Effector memory CD4-positive, alpha-beta T cell (primary cell): ENCODE data around the gene ALMS1.

Experiments used
- DNase-seq, 3 donors: peaks; one replicate each; pipeline ENCODE4 v3.0.0-alpha.2; 2020
- H3K27ac ChIP-seq: 2 replicates; pipeline ENCODE4 v1.7.0; 2013; ENCODE audit warnings: mild to moderate bottlenecking, low read length, moderate library complexity; ENCODE audit not compliant: insufficient read depth, poor library complexity, severe bottlenecking
- H3K27me3 ChIP-seq: replicated peaks from 2 replicates; pipeline ENCODE4 v1.7.0; 2013; ENCODE audit warnings: mild to moderate bottlenecking, low read length; ENCODE audit not compliant: insufficient read depth, control insufficient read depth, poor library complexity, severe bottlenecking
- H3K36me3 ChIP-seq: 2 replicates; pipeline ENCODE4 v1.7.0; 2013; ENCODE audit warnings: mild to moderate bottlenecking, low read length, moderate library complexity; ENCODE audit not compliant: control insufficient read depth, insufficient read depth
- H3K4me1 ChIP-seq: 2 replicates; pipeline ENCODE4 v1.7.0; 2013; ENCODE audit warnings: low read length, mild to moderate bottlenecking; ENCODE audit not compliant: control insufficient read depth, insufficient read depth, poor library complexity, severe bottlenecking
- H3K4me3 ChIP-seq: 2 replicates; pipeline ENCODE4 v1.7.0; 2013; ENCODE audit warnings: low read length, low read depth, mild to moderate bottlenecking; ENCODE audit not compliant: insufficient read depth, poor library complexity, severe bottlenecking
- H3K9me3 ChIP-seq: 2 replicates; pipeline ENCODE4 v1.7.0; 2013; ENCODE audit warnings: mild to moderate bottlenecking, low read length, moderate library complexity; ENCODE audit not compliant: control insufficient read depth

The ALMS1 gene

DNA sequence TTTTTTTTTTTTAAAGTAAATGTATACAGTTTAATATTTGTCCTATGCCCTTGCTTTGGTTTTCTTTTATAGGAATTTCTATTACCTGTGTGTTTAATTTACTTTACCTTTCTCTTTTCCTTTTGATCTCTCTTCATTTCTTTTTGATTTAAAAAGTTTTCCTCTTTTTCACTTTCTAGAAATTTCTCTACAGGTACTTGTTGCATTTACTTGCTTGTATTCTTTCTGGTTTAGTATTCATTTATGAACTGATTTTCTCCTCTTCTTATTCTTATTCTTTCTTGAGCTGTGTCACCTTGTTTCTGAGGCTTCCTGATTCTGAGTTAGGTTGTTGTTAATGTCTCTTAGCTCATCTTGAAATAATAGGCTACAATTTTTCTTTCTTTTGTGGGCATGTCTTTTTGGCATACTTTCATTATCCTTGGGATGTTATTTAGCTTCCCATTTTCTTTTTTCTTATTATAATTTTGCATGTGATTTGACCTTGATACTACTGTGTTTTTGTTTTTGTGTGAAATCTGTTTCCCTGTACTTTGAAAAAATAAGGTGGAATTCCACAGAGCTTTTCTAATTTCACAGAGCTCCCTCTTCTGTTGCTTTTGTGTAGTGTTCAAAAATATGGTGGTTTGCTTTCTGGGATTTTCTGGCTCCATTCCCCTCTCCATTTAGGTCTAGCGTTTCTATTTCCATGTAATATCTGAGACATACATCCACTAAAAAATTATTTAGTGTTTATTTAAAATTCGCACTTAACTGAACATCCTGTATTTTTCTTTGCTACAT is 25.5 kb upstream of the ALMS1 start:
- DNase-seq = no peak
- H3K9me3 ChIP-seq = no peaks in the 10 kb centered on the region

GRCh38 chr2:73366060-73366459 is 19.6 kb upstream of the ALMS1 start:
- Histone ChIP-seq H3K27ac (no peak overlapping the region), H3K4me3 (no peak overlapping the region), H3K4me1 (no peaks in the 10 kb centered on the region), H3K36me3 (no peaks in the 10 kb centered on the region), H3K27me3 (no peaks in the 10 kb centered on the region), H3K9me3 (no peaks in the 10 kb centered on the region)
- DNase-seq = no peak

More for the DNA sequence above, 25.5 kb upstream of the ALMS1 start:
- Histone ChIP-seq H3K36me3 (no peaks in the 10 kb centered on the region), H3K27me3 (no peaks in the 10 kb centered on the region), H3K4me1 (no peaks in the 10 kb centered on the region), H3K27ac (no peak overlapping the region), H3K4me3 (no peak overlapping the region)

DNA sequence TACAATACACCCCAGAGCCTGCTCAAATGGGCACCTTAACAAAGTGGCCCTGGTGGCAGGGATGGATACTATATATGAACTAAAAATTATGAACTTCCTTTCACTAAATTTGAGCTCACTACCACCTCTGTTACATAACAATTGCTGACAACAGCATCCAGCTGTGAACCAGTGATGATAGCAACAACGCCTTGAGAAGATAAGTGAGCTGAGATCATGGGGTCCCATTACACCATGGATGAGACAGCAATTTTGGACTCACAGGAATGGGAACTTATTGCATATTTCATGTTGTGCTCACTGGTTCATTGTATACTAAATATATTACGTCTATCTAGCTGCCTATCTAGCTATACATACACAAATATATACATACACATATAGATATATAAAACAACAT is 16.9 kb upstream of the ALMS1 start:
- Histone ChIP-seq H3K36me3 (no peaks in the 10 kb centered on the region), H3K4me1 (no peaks in the 10 kb centered on the region), H3K4me3 (no peak overlapping the region), H3K27ac (no peak overlapping the region), H3K27me3 (no peaks in the 10 kb centered on the region), H3K9me3 (no peaks in the 10 kb centered on the region)
- DNase-seq = no peak

- Histone ChIP-seq H3K36me3 (no peaks in the 10 kb centered on the region), H3K27me3 (no peaks in the 10 kb centered on the region), H3K27ac (no peak overlapping the region), H3K4me3 (no peak overlapping the region), H3K9me3 (no peaks in the 10 kb centered on the region), H3K4me1 (no peaks in the 10 kb centered on the region)
- DNase-seq = no peak
These were observed 15.3 kb upstream of the ALMS1 start for GRCh38 chr2:73370348-73370747.

DNA sequence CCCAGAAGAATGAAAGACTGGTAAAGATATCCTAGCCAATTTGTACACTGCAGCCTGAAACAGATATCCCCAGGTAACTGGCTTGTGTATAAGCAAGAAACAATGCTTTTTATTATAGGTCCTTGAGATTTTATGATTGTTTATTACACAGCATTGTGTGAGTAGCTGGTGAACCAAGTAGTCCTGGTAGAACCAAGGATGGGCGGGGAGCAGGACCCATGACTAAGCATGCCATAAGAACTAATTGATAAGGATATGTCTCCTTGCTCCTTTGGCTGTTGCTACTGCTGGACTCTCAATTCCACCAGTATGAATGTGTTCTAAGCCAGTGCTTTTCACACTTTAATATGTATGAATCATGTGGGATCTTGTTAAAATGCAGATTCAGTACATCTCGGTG is 12.3 kb upstream of the ALMS1 start:
- Histone ChIP-seq H3K27ac (no peak overlapping the region), H3K9me3 (no peaks in the 10 kb centered on the region), H3K4me3 (no peak overlapping the region), H3K27me3 (no peaks in the 10 kb centered on the region), H3K36me3 (no peaks in the 10 kb centered on the region), H3K4me1 (no peaks in the 10 kb centered on the region)
- DNase-seq = no peak

DNA sequence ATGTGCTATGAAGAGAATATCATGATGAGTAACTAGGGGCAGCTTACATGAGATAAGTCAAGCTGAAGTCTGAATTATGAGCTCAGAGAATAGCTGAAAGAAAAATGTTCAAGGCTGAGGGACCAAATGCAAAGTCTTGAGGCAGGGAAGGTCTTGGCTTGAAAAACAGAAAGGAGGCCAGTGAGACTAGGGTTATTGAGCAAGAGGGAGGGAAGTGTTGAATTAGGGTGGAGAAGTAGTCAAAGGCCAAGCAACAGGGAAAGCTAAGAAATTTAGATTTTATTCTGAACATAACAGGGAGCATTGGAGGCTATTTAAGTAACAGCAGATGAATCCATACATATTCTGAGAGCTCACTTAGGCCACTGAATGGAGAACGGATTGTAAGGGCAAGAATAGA is 11.4 kb upstream of the ALMS1 start:
- Histone ChIP-seq H3K27me3 (no peaks in the 10 kb centered on the region), H3K27ac (no peak overlapping the region), H3K4me3 (no peak overlapping the region), H3K36me3 (no peaks in the 10 kb centered on the region), H3K9me3 (no peaks in the 10 kb centered on the region), H3K4me1 (no peaks in the 10 kb centered on the region)
- DNase-seq = no peak

- no peaks in the 10 kb centered on the region for H3K27me3 ChIP-seq
- H3K9me3 ChIP-seq = no peaks in the 10 kb centered on the region
- H3K27ac ChIP-seq = no peak overlapping the region
These were observed 9.0 kb upstream of the ALMS1 start for GRCh38 chr2:73376681-73377080.

GRCh38 chr2:73383036-73383435 is 2.6 kb upstream of the ALMS1 start:
- H3K27ac ChIP-seq = no peak overlapping the region
- no peaks in the 10 kb centered on the region for H3K9me3 ChIP-seq
- H3K36me3 ChIP-seq = no peaks in the 10 kb centered on the region
- H3K27me3 ChIP-seq = no peaks in the 10 kb centered on the region
- peaks cover 12% of the 10 kb centered on the region for H3K4me1 ChIP-seq
- H3K4me3 ChIP-seq = no peak overlapping the region
- no peak for DNase-seq

More at GRCh38 chr2:73376681-73377080, 9.0 kb upstream of the ALMS1 start:
- H3K4me3 ChIP-seq = no peak overlapping the region
- no peaks in the 10 kb centered on the region for H3K4me1 ChIP-seq
- DNase-seq = no peak
- no peaks in the 10 kb centered on the region for H3K36me3 ChIP-seq

DNA sequence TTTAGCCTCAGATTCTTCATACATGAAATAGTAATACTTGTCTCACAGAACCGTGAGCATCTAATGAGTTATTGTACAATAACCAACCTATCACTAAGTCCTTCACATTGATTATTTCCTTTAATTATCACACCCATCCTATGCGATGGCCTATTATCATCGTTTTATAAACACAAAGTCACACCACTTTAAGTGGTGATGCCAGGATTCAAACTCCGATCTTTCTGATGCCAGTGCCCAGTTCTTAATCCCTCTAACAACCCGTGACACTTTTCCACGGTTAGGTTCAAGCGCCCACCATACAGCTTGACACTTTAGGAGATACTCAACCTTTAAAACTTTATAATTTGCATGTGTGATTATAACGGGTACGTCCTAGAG is 523 bp upstream of the ALMS1 start:
- peak overlapping the region; percentile 79 for H3K27ac ChIP-seq
- no peak for DNase-seq
- peak overlapping the region; percentile 30 for H3K4me3 ChIP-seq
- H3K27me3 ChIP-seq = no peaks in the 10 kb centered on the region
- no peaks in the 10 kb centered on the region for H3K9me3 ChIP-seq
- H3K36me3 ChIP-seq = no peaks in the 10 kb centered on the region
- peaks cover 12% of the 10 kb centered on the region for H3K4me1 ChIP-seq

- H3K4me1 ChIP-seq = peaks cover 12% of the 10 kb centered on the region
- no peaks in the 10 kb centered on the region for H3K9me3 ChIP-seq
- peak in 2 of 3 donors; percentile 4 to 7 for DNase-seq
- H3K36me3 ChIP-seq = peaks cover under 1% of the 10 kb centered on the region
- peak overlapping the region; percentile 80 for H3K27ac ChIP-seq
- peak overlapping the region; percentile 80 for H3K4me3 ChIP-seq
- H3K27me3 ChIP-seq = no peaks in the 10 kb centered on the region
These were observed 769 bp downstream of the ALMS1 start for GRCh38 chr2:73386342-73386868.
